Muscle layer of colon (tissue), 2 donors: Measurements from ENCODE around the gene RBAK.

Source experiments
- H3K27ac ChIP-seq: one replicate; pipeline ENCODE4 v1.7.0; 2013; ENCODE audit warnings: low read depth, mild to moderate bottlenecking, low read length, moderate library complexity
- H3K27me3 ChIP-seq, 2 donors: one replicate each; pipeline ENCODE4 v1.7.0; 2013; ENCODE audit warnings: low read length in 2 of 2, mild to moderate bottlenecking in 2 of 2; ENCODE audit not compliant: insufficient read depth in 2 of 2, control insufficient read depth in 1 of 2
- H3K36me3 ChIP-seq: one replicate; pipeline ENCODE4 v1.7.0; 2013; ENCODE audit warnings: mild to moderate bottlenecking, low read length; ENCODE audit not compliant: insufficient read depth
- H3K4me1 ChIP-seq: one replicate; pipeline ENCODE4 v1.7.0; 2013; ENCODE audit warnings: mild to moderate bottlenecking, low read length; ENCODE audit not compliant: insufficient read depth
- H3K4me3 ChIP-seq, 2 donors: one replicate each; pipeline ENCODE4 v1.7.0; 2013; ENCODE audit warnings: low read length in 2 of 2, low read depth in 1 of 2, mild to moderate bottlenecking in 1 of 2, moderate library complexity in 1 of 2
- H3K9ac ChIP-seq: one replicate; pipeline ENCODE4 v1.7.0; 2013; ENCODE audit warnings: low read length
- H3K9me3 ChIP-seq: one replicate; pipeline ENCODE4 v1.7.0; 2013; ENCODE audit warnings: mild to moderate bottlenecking, low read length
- donor health status: abdominal sarcoma.
- donor health status: Adenocarcinoma of cecum.

The RBAK gene

DNA sequence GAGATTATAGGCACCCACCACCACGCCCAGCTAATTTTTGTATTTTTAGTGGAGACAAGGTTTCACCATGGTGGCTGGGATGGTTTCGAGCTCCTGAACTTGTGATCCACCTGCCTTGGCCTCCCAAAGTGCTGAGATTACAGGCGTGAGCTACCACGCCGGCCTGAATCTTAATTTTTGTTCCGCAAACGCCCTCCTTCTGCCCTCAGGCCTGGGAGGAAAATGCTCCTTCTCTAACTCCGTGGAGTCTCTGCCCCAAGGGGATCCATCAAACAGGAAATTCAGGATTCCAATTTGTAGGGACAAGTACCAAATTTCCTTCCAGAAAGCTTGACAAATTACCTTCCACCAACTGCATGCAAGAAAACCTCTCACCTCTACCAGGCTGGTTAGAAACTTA lies 43.2 kb downstream of the RBAK start:
- no peaks in the 10 kb centered on the region for H3K36me3 ChIP-seq
- H3K27ac ChIP-seq, result no peak overlapping the region
- H3K9me3 ChIP-seq, result peaks cover 6% of the 10 kb centered on the region
- H3K4me3 ChIP-seq, result no peak overlapping the region
- no peaks in the 10 kb centered on the region for H3K4me1 ChIP-seq
- H3K27me3 ChIP-seq, result peaks cover 0 to 6% of the 10 kb centered on the region in 2 donors
- H3K9ac ChIP-seq, result no peak overlapping the region

DNA sequence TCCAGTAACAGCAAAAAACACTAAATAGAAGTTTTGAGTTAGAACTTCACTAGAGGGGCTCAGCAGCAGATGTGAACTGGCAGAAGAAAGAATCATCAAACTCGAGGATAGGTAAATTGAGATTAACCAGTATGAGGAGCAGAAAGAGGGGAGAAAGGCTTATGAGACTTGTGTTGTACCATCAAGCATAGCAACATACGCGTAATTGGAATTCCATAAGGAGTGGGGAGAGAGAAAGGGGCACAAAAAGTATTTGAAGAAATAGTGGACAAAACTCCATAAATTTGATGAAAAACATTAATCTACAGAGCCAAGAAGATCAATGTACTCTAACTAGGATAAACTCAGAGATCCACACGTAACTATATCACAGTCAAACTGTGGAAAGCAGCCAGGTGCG lies 48.3 kb downstream of the RBAK start:
- H3K4me3 ChIP-seq, result peak overlapping the region in 1 of 2 donors; percentile 30
- H3K36me3 ChIP-seq, result no peaks in the 10 kb centered on the region
- H3K9ac ChIP-seq, result no peak overlapping the region
- H3K9me3 ChIP-seq, result peaks cover 12% of the 10 kb centered on the region
- H3K27ac ChIP-seq, result no peak overlapping the region
- H3K4me1 ChIP-seq, result no peaks in the 10 kb centered on the region
- no peaks in the 10 kb centered on the region for H3K27me3 ChIP-seq

DNA sequence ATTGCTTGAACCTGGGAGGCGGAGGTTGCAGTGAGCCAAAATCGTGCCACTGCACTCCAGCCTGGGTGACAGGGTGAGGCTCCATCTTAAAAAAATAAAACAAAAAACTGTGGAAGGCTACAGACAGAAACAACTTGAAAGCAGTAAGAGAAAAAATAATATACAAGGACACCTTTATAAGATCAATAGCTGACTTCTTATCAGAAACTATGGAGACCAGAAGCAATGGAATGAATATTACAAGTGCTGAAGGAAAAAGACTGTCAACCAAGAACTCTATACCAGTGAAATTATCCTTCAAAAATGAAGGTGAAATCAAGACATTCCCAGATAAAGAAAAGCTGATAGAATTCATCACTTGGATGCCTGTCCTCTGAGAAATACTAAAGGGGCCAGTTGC lies 49.0 kb downstream of the RBAK start:
- Histone ChIP-seq H3K27me3 (no peaks in the 10 kb centered on the region), H3K36me3 (no peaks in the 10 kb centered on the region), H3K9me3 (peaks cover 12% of the 10 kb centered on the region), H3K9ac (no peak overlapping the region), H3K27ac (no peak overlapping the region), H3K4me3 (no peak overlapping the region), H3K4me1 (no peaks in the 10 kb centered on the region)

DNA sequence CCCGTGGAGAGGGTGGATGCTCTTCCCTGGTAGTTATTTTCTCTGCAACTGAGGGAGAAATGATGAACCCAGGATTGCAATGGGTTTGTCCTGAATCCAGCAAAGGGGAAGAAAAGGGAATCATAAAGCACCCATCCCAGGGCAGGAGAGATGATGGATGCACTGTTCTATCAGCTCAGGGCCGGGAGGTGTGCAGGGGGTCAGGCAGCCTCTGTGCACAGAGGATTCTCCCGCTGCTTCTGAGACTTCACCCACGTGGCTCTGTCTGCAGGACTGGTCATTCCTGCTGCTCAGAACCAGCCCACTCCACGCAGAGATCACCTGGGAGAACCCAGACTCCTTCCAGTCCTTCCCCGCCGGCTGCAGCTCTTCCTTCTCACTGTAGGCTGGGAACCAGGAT lies 70.7 kb downstream of the RBAK start:
- H3K4me1 ChIP-seq, result no peaks in the 10 kb centered on the region
- H3K36me3 ChIP-seq, result no peaks in the 10 kb centered on the region
- H3K9ac ChIP-seq, result no peak overlapping the region
- H3K27me3 ChIP-seq, result no peaks in the 10 kb centered on the region
- H3K4me3 ChIP-seq, result no peak overlapping the region
- H3K27ac ChIP-seq, result no peak overlapping the region
- no peaks in the 10 kb centered on the region for H3K9me3 ChIP-seq

DNA sequence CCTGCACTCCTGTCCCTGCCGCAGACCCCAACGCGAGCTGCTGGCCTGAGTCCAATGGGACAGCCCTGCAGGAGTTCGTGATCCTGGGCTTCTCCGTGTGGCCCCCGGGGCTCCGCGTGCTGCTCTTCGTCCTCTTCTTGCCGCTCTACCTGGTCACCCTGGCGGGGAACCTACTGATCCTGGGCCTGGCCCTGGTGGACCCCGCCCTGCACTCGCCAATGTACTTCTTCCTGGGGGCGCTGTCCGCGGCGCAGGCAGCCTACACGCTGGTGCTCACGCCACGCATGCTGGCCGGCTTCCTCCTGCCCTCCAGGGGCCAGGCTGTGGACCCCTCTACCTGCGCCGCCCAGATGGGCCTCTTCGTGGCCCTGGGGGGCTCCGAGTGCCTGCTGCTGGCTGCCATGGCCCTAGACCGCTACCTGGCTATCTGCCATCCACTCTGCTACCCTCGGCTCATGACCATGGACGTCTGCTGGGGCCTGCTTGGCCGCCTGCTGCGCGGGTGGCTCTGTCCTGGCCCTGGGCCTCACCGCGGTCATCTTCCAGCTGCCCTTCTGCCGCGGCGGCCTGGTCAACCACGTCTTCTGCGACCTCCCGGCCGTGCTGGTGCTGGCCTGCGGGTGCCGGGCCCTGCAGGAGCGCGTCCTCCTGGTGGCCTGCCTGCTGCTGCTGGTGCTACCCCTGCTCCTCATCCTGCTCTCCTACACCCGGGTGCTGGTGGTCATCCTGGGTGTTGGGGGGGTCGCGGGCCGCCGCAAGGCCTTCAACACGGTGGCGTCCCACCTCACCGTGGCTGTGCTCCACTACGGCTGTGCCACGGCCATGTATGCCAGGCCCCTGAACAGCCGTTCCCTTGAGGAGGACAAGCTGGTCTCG lies 71.7 kb downstream of the RBAK start:
- Histone ChIP-seq H3K27me3 (no peaks in the 10 kb centered on the region), H3K36me3 (no peaks in the 10 kb centered on the region), H3K9me3 (no peaks in the 10 kb centered on the region), H3K9ac (no peak overlapping the region), H3K27ac (no peak overlapping the region), H3K4me1 (no peaks in the 10 kb centered on the region), H3K4me3 (no peak overlapping the region)
